ENCODE measurements around the gene PTPN3. TPM values are rescaled to one million over a fixed set of nuclear protein-coding genes. Genes with fewer than 3 reads are reported as not detected.

The PTPN3 gene
- total RNA-seq, 1 donor from 2014 or later, result 9.2 TPM

DNA sequence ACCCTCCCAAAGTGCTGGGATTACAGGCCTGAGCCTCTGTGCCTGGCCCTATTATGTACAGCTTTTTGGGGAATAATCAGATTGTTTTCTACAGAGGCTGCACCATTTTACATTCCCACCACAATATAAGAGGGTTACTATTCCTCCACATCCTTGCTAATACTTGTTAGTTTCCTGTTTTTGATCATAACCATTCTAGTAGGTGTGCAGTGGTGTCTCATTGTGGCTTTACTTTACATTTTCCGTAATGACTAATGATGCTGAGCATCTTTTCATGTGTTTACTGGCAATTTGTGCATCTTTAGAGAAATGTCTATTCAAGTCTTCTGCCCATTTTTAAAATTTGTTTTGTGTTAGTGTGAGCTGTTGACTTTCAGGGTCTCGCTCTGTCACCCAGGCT lies 18.3 kb downstream of the PTPN3 start:
- Mint-ChIP-seq H3K4me1 (ENCODE audit: low read depth) (peaks cover 21% of the 10 kb centered on the region), H3K36me3 (ENCODE audit: low read depth) (no peaks in the 10 kb centered on the region), H3K9me3 (no peaks in the 10 kb centered on the region), H3K27ac (peak overlapping the region; percentile 53), H3K4me3 (ENCODE audit: low read depth) (no peak overlapping the region), H3K27me3 (ENCODE audit: low read depth) (no peaks in the 10 kb centered on the region)
- DNase-seq (ENCODE audit: low spot score), result no peak
- intact Hi-C loops (cut with micrococcal nuclease), result loop anchor here (10.0 kb wide), 1 partner anchor 155 kb away; the partner anchor contains the start of gene EPB41L4B

GRCh38 chr9:109478665-109479380 lies 19.3 kb downstream of the PTPN3 start:
- Mint-ChIP-seq H3K4me3 (ENCODE audit: low read depth) (no peak overlapping the region), H3K4me1 (ENCODE audit: low read depth) (peaks cover 21% of the 10 kb centered on the region), H3K27ac (no peak overlapping the region)

GRCh38 chr9:109478051-109478563 lies 20.0 kb downstream of the PTPN3 start:
- peaks cover 9% of the 10 kb centered on the region for H3K27me3 Mint-ChIP-seq (ENCODE audit: low read depth)
- peaks cover 21% of the 10 kb centered on the region for H3K4me1 Mint-ChIP-seq (ENCODE audit: low read depth)
- no peak for DNase-seq (ENCODE audit: low spot score)
- H3K27ac Mint-ChIP-seq, result peak overlapping the region; percentile 9
- no peaks in the 10 kb centered on the region for H3K9me3 Mint-ChIP-seq
- H3K4me3 Mint-ChIP-seq (ENCODE audit: low read depth), result no peak overlapping the region
- H3K36me3 Mint-ChIP-seq (ENCODE audit: low read depth), result no peaks in the 10 kb centered on the region
- intact Hi-C loops (cut with micrococcal nuclease), result loop anchor here (10.0 kb wide), 1 partner anchor 153 kb away; the partner anchor contains the start of gene EPB41L4B

More at GRCh38 chr9:109478665-109479380, 19.3 kb downstream of the PTPN3 start:
- no peaks in the 10 kb centered on the region for H3K36me3 Mint-ChIP-seq (ENCODE audit: low read depth)
- peaks cover 5% of the 10 kb centered on the region for H3K27me3 Mint-ChIP-seq (ENCODE audit: low read depth)
- no peaks in the 10 kb centered on the region for H3K9me3 Mint-ChIP-seq
- no peak for DNase-seq (ENCODE audit: low spot score)
- intact Hi-C loops (cut with micrococcal nuclease), result loop anchor here (10.0 kb wide), 1 partner anchor 154 kb away; the partner anchor contains the start of gene EPB41L4B

DNA sequence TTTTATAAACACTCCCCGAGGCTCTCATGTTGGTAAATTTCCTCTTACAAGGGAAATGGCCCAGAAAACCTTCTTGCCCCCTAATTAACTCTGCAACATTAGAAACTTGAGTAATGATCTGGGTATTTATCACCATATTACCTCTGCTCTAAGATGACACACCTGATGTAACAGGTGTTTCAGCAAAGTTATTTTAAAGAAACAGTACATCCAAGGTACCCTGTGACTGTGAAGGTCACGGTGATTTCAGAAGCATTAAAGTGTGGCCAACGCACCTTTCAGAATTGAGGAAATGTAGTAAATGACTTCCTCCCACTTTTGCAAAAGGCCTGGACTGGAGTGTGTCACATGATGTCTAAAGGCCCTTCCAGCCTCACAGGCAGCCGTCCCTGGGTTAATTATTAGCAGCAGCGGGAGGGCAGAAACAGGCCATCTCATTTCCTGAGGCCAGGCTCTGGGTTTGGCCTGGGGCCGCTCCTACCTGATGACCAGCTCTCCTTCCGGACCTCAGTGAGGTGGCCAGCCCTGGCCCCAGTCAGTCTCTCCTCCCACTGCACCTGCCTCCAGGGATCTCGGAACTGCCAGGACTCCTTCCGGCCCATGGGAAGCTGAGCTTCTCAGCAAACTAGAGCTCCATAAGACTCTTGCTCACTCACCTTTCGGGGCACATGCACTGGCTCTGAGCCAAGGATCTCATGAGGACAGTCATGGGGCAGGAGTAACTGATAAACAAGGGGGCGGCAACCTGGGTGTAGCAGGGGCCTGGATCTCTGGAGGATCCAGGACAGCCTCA lies 20.7 kb downstream of the PTPN3 start:
- DNase-seq (ENCODE audit: low spot score), result no peak
- peaks cover 11% of the 10 kb centered on the region for H3K27me3 Mint-ChIP-seq (ENCODE audit: low read depth)
- no peaks in the 10 kb centered on the region for H3K9me3 Mint-ChIP-seq
- no peak overlapping the region for H3K27ac Mint-ChIP-seq
- H3K36me3 Mint-ChIP-seq (ENCODE audit: low read depth), result no peaks in the 10 kb centered on the region
- no peak overlapping the region for H3K4me3 Mint-ChIP-seq (ENCODE audit: low read depth)
- intact Hi-C loops (cut with micrococcal nuclease), result loop anchor here (10.0 kb wide), 1 partner anchor 153 kb away; the partner anchor contains the start of gene EPB41L4B
- peaks cover 17% of the 10 kb centered on the region for H3K4me1 Mint-ChIP-seq (ENCODE audit: low read depth)

GRCh38 chr9:109476642-109477257 lies 21.4 kb downstream of the PTPN3 start:
- Mint-ChIP-seq H3K9me3 (no peaks in the 10 kb centered on the region), H3K4me3 (ENCODE audit: low read depth) (no peak overlapping the region), H3K4me1 (ENCODE audit: low read depth) (peaks cover 16% of the 10 kb centered on the region), H3K27me3 (ENCODE audit: low read depth) (peaks cover 13% of the 10 kb centered on the region), H3K27ac (no peak overlapping the region), H3K36me3 (ENCODE audit: low read depth) (no peaks in the 10 kb centered on the region)
- no peak for DNase-seq (ENCODE audit: low spot score)
- intact Hi-C loops (cut with micrococcal nuclease), result loop anchor here (10.0 kb wide), 1 partner anchor 152 kb away; the partner anchor contains the start of gene EPB41L4B

- DNase-seq (ENCODE audit: low spot score), result no peak
- Mint-ChIP-seq H3K4me3 (ENCODE audit: low read depth) (no peak overlapping the region), H3K4me1 (ENCODE audit: low read depth) (peaks cover 16% of the 10 kb centered on the region), H3K27me3 (ENCODE audit: low read depth) (peaks cover 13% of the 10 kb centered on the region), H3K36me3 (ENCODE audit: low read depth) (no peaks in the 10 kb centered on the region), H3K27ac (no peak overlapping the region), H3K9me3 (no peaks in the 10 kb centered on the region)
- intact Hi-C loops (cut with micrococcal nuclease), result loop anchor here (10.0 kb wide), 1 partner anchor 151 kb away; the partner anchor contains the start of gene EPB41L4B
Observed at GRCh38 chr9:109475526-109475925, 22.6 kb downstream of the PTPN3 start.

- Mint-ChIP-seq H3K9me3 (no peaks in the 10 kb centered on the region), H3K36me3 (ENCODE audit: low read depth) (no peaks in the 10 kb centered on the region), H3K27me3 (ENCODE audit: low read depth) (peaks cover 13% of the 10 kb centered on the region), H3K4me3 (ENCODE audit: low read depth) (no peak overlapping the region), H3K4me1 (ENCODE audit: low read depth) (peaks cover 17% of the 10 kb centered on the region), H3K27ac (no peak overlapping the region)
- intact Hi-C loops (cut with micrococcal nuclease), result loop anchor here (10.0 kb wide), 1 partner anchor 150 kb away; the partner anchor contains the start of gene EPB41L4B
- no peak for DNase-seq (ENCODE audit: low spot score)
Observed at GRCh38 chr9:109474944-109475343, 23.2 kb downstream of the PTPN3 start.

GRCh38 chr9:109474170-109474569 lies 23.9 kb downstream of the PTPN3 start:
- intact Hi-C loops (cut with micrococcal nuclease), result loop anchor here (10.0 kb wide), 1 partner anchor 149 kb away; the partner anchor contains the start of gene EPB41L4B
- no peak for DNase-seq (ENCODE audit: low spot score)
- H3K4me3 Mint-ChIP-seq (ENCODE audit: low read depth), result no peak overlapping the region
- H3K4me1 Mint-ChIP-seq (ENCODE audit: low read depth), result peaks cover 11% of the 10 kb centered on the region
- no peak overlapping the region for H3K27ac Mint-ChIP-seq
- no peaks in the 10 kb centered on the region for H3K9me3 Mint-ChIP-seq
- H3K36me3 Mint-ChIP-seq (ENCODE audit: low read depth), result no peaks in the 10 kb centered on the region
- H3K27me3 Mint-ChIP-seq (ENCODE audit: low read depth), result peaks cover 13% of the 10 kb centered on the region

- Mint-ChIP-seq H3K4me1 (ENCODE audit: low read depth) (peaks cover 11% of the 10 kb centered on the region), H3K27ac (no peak overlapping the region), H3K36me3 (ENCODE audit: low read depth) (no peaks in the 10 kb centered on the region), H3K9me3 (no peaks in the 10 kb centered on the region), H3K27me3 (ENCODE audit: low read depth) (peaks cover 13% of the 10 kb centered on the region), H3K4me3 (ENCODE audit: low read depth) (no peak overlapping the region)
- intact Hi-C loops (cut with micrococcal nuclease), result loop anchor here (10.0 kb wide), 1 partner anchor 149 kb away; the partner anchor contains the start of gene EPB41L4B
- DNase-seq (ENCODE audit: low spot score), result no peak
Observed at GRCh38 chr9:109473329-109473728, 24.8 kb downstream of the PTPN3 start.

GRCh38 chr9:109471475-109472393 lies 26.4 kb downstream of the PTPN3 start:
- no peak for DNase-seq (ENCODE audit: low spot score)
- no peak overlapping the region for H3K4me3 Mint-ChIP-seq (ENCODE audit: low read depth)
- peaks cover 13% of the 10 kb centered on the region for H3K27me3 Mint-ChIP-seq (ENCODE audit: low read depth)
- H3K36me3 Mint-ChIP-seq (ENCODE audit: low read depth), result no peaks in the 10 kb centered on the region
- H3K4me1 Mint-ChIP-seq (ENCODE audit: low read depth), result peaks cover 20% of the 10 kb centered on the region
- no peaks in the 10 kb centered on the region for H3K9me3 Mint-ChIP-seq
- intact Hi-C loops (cut with micrococcal nuclease), result loop anchor here (10.0 kb wide), 1 partner anchor 147 kb away; the partner anchor contains the start of gene EPB41L4B
- H3K27ac Mint-ChIP-seq, result no peak overlapping the region

DNA sequence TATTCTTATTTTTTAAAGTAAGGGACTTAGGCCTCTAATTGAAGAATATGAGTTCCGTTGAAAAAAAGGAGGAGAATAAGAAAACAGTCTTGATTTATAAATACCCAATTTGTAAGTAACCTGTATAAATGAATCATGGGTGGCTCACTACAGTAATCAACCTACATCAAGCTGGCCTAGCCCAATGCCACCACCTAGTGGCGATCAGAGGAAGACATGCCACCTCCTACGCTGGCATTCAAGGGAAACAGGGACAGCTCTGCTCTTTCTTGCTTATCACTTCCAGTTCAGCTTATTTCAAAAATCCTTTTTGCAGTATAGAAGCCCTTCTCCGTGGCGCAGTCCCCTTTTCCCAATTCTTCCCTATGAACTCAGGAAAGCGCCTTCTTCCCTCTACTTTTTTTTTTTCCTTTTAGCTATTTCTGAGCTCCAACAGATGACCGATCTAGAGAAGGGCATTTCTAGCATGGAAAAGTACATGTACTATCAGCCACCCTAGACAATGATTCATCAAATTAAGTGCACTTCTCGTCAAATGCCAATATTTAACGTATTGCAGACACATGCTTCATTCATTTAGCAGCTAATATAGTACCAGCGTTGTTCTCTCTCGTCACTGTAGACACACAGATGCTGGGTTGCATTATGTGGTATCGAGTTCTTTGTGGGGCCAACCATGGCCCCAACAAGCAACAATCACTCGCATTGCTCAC lies 28.3 kb downstream of the PTPN3 start:
- DNase-seq (ENCODE audit: low spot score), result peak; percentile 58
- no peak overlapping the region for H3K27ac Mint-ChIP-seq
- H3K4me3 Mint-ChIP-seq (ENCODE audit: low read depth), result no peak overlapping the region
- H3K9me3 Mint-ChIP-seq, result no peaks in the 10 kb centered on the region
- H3K36me3 Mint-ChIP-seq (ENCODE audit: low read depth), result no peaks in the 10 kb centered on the region
- peaks cover 13% of the 10 kb centered on the region for H3K27me3 Mint-ChIP-seq (ENCODE audit: low read depth)
- intact Hi-C loops (cut with micrococcal nuclease), result loop anchor here (1.0 to 10.0 kb wide), 5 partner anchors 30 to 226 kb away; partner anchors contain the start of gene EPB41L4B
- H3K4me1 Mint-ChIP-seq (ENCODE audit: low read depth), result peaks cover 38% of the 10 kb centered on the region
